Middle frontal gyrus (tissue), 1 donor: ENCODE measurements around the gene KRTAP3-3.
"Not testable (repeated sequence)": the region's sequence is repeated elsewhere in the genome, so short reads cannot be mapped to it uniquely, and the experiment has no call there.

Experiments used
- DNase-seq: peaks from one replicate; pipeline ENCODE4 v3.0.0-alpha.2; 2015; ENCODE audit warnings: low spot score; ENCODE audit errors: extremely low spot score

The KRTAP3-3 gene

DNA sequence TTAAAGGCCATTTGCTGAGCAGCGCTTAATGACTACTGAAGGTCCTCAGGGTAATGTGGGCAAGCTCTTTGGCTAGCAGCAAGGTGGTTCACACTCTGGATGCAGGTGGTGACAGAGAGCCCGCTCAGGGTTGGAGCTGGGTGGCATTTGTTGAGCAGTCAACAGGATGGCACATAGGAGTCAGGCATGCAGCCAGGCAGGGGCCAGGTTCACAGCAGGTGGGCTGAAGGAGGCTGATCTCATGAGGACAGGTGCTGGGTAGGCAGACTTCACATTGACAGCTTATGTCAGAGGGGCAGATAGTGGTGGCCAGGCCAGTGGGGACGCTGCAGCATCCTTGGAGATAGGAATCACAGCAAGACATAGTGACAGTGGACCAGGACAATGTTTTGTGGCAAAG is 10.4 kb upstream of the KRTAP3-3 start:
- no peak for DNase-seq

- DNase-seq = no peak
Observed at GRCh38 chr17:41003926-41004325, 10.0 kb upstream of the KRTAP3-3 start.

GRCh38 chr17:41002814-41003213 is 8.8 kb upstream of the KRTAP3-3 start:
- DNase-seq = no peak

GRCh38 chr17:41001795-41002194 is 7.8 kb upstream of the KRTAP3-3 start:
- no peak for DNase-seq

DNA sequence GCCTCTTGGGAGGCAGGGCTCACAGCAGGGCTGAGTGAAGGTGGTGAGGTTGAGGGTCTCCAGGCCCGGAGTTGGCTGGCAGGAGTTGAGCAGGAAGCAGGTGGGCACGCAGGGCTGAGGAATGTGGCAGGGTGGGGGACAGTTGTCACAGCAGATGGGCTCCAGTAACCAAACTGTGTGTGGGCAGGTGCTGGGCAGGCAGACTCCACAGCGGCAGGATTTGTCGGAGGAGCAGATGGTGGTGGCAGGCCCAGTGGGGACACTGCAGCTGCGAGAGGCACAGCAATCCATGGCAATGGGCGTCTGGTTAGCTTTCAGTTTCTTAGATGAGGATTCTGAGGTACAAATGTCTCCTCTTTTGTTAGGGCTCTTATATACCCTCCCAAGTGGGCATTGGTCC is 5.6 kb upstream of the KRTAP3-3 start, which contains the start of gene KRTAP3-2:
KRTAP3-2 (minus strand) TSS at position 344 of the 400 bp plus-strand sequence; CDS start at position 291, 53 bp downstream.
- DNase-seq = not testable (repeated sequence)

- no peak for DNase-seq
Observed at GRCh38 chr17:40997361-40997760, 3.4 kb upstream of the KRTAP3-3 start.

DNA sequence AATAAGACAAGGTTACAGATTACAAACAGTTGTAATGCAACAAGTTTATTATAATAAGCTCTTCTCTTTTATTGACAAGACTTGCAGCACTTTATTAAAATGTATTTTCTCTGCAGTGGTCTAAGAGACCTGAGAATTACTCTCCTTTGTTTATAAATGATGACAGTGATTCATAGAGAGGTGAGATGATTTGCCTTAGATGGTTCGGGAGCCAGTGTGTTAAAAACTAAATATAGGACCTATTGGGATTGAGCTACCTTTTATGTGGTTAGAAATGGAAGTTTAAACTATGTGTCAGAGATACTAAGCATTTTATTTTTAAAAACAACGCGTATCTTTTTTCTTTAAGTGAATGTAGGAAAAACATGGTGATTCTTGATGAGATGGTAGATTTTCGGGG is 2.9 kb upstream of the KRTAP3-3 start:
- no peak for DNase-seq

DNA sequence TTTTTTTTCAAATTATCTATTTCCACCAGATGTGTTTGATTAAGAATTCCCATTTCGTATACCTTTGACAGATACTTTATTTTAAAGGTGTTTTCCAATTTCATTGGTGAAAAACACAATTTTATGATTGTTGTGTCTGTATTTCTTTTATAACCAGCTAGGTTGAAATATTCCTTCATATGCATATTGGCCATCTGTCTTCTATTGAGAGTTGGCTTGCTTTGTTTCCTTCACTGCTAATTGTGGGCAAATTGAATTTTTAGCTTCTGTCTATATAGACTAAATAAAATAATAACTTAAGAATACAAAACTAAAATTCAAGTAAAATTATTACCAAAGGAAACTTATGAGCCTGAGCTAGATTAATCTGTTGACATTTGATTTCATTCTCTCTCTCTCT is 1.2 kb upstream of the KRTAP3-3 start:
- no peak for DNase-seq

DNA sequence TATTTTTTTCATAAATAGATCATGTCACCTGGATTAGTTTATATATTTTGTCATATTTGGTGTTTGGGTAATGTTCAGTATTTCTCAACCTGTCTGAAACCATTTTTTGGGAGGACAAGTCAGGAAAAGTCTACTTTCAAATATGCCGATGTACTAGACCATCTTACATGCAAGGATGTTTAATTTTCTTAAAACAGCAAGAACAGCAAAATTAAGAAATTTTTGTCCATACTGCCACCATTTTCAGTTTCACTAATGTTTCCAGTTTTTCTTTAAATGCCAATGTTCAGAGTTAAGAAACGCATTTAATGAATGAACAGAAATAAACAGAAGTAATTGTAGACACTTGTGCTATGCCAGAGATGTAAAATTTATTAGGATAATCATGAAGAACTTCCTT is 880 bp downstream of the KRTAP3-3 start:
- no peak for DNase-seq

- DNase-seq = no peak
Observed at GRCh38 chr17:40992666-40993065, 1.3 kb downstream of the KRTAP3-3 start.

DNA sequence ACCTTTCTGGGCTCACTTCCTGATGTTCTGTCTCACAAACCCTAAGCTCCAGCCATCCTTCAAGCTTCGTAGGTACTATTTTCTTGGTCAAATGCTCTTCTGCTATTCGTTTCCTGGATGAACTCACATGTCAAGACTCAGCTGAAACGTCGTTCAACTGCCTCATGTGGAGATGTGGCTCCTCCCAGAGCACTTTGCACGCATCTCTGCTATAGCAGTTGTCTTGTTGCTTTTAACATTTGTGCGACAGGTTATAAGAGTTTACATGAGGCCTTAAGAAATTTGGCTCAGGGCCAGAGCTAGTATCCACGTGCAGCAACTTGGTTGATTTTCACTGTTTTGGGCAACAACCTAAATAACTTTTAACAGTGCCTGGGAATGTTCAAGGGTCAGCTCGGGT is 7.0 kb downstream of the KRTAP3-3 start:
- DNase-seq = no peak

GRCh38 chr17:40984226-40984625 is 9.7 kb downstream of the KRTAP3-3 start, which contains the start of gene KRT40:
TSS of gene KRT40 (minus strand) at chr17:40984326. CDS start at chr17:40984273, 53 bp downstream.
- DNase-seq = no peak

GRCh38 chr17:40981115-40981514 is 12.8 kb downstream of the KRTAP3-3 start:
- DNase-seq = no peak

GRCh38 chr17:40980596-40980995 is 13.4 kb downstream of the KRTAP3-3 start:
- no peak for DNase-seq

- DNase-seq = no peak
Observed at GRCh38 chr17:40980117-40980516, 13.8 kb downstream of the KRTAP3-3 start.

DNA sequence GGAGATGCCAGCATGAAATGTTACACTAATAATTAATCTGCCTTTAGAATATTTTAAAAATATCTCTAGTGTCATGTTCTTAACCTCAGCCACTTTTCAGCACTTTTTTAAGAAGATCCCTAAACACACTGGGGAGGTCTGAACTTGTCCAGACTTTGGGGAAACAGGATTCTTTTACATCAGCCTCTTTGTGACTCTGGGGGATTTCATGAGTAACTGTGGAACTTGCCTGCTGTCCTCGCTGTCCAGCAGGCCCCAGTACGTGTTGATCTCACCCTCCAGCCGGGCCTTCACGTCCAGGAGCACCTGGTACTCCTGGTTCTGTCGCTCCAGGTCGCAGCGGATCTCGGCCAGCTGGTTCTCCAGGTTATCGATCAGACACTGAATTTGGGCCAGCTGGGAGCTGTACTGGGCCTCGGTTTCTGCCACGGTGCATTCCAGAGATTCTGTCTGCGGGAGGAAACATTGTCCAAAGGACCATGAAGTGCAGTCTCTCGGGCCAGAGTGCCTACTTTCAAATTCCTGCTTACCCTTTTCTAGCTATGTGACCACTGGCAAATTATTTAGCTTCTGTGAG is 15.3 kb downstream of the KRTAP3-3 start:
- no peak for DNase-seq

- DNase-seq = no peak
Observed at GRCh38 chr17:40975516-40975915, 18.4 kb downstream of the KRTAP3-3 start.

- no peak for DNase-seq
Observed at GRCh38 chr17:40974366-40974765, 19.6 kb downstream of the KRTAP3-3 start.

GRCh38 chr17:40967582-40967981 is 26.4 kb downstream of the KRTAP3-3 start:
- DNase-seq = no peak

DNA sequence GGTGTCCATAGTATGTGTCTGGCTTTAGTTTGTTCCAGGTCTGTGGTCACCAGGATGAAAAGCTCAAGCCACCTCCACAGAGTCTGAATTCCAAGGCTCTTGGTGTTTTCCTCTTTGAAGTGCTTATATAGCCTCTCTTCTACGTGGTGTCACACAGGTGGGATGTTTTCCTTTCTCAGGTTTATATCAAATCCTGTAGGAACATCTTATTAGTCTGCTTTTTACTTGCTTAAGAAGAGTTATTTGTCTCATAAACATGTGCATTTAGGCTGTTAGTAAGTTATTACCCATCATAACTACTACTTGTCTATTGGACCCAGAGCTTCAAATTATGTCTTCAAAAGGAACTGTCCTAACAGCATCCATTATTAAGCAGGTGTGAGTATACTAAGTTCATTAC is 27.1 kb downstream of the KRTAP3-3 start, which contains the start of gene KRT39:
KRT39 (minus strand) TSS at position 101 of the 400 bp plus-strand sequence; CDS start at position 9, 92 bp downstream.
- DNase-seq = no peak

GRCh38 chr17:40963838-40964237 is 30.1 kb downstream of the KRTAP3-3 start:
- DNase-seq = no peak

- DNase-seq = no peak
Observed at GRCh38 chr17:40962059-40962561, 31.9 kb downstream of the KRTAP3-3 start.

- DNase-seq = no peak
Observed at GRCh38 chr17:40961591-40961990, 32.4 kb downstream of the KRTAP3-3 start.
